ENCODE data around the gene SMO. TPM values are rescaled to one million over a fixed set of nuclear protein-coding genes. Genes with fewer than 3 reads are reported as not detected.
A peak's percentile ranks its signal among the peaks of the same experiment; 100 is the strongest.

SMO gene
- total and polyA plus RNA-seq, 9 of the 15 experiments (the other 6 are each of a cell fraction or from before 2014, with no cell fraction given), result 0.05 to 0.13 (median 0.10) TPM; not detected in 5

GRCh38 chr7:129163875-129164544, 24.4 kb upstream of the SMO start:
- Histone ChIP-seq H3K79me2 (ENCODE audit: control insufficient read depth, insufficient read depth, low read length) (no peaks in the 10 kb centered on the region), H3K9me3 (replicated peaks; ENCODE audit: control insufficient read depth, insufficient read depth, low read depth, low read length) (no peaks in the 10 kb centered on the region), H3K9ac (ENCODE audit: insufficient read depth in 1 of 2, low read depth in 2 of 2, low read length in 2 of 2) (no peak overlapping the region), H2AFZ (ENCODE audit: low read depth, low read length) (no peak overlapping the region), H3K27me3 (ENCODE audit: control insufficient read depth in 2 of 2, insufficient read depth in 2 of 2, low read length in 2 of 2) (peaks cover 15 to 57% of the 10 kb centered on the region in 2 experiments), H3K27ac (ENCODE audit: extremely low read depth, low read depth, low read length) (no peak overlapping the region), H3K4me3 (no peak overlapping the region), H3K4me1 (replicated peaks in 1 of 2; ENCODE audit: control insufficient read depth in 2 of 2, insufficient read depth in 2 of 2, low read length in 2 of 2) (peaks cover 4 to 6% of the 10 kb centered on the region in 2 experiments; a peak in 4 of 5 replicates), H3K36me3 (ENCODE audit: control insufficient read depth, insufficient read depth, low read length) (no peaks in the 10 kb centered on the region), H3K4me2 (ENCODE audit: insufficient read depth, low read length) (no peak overlapping the region), H4K20me1 (replicated peaks; ENCODE audit: control insufficient read depth, insufficient read depth, low read length) (no peaks in the 10 kb centered on the region), H3K9me1 (ENCODE audit: control insufficient read depth, insufficient read depth, low read length) (no peaks in the 10 kb centered on the region)
- CTCF ChIA-PET (ENCODE audit: low intra/inter-chr PET ratio), result interaction anchor here (0.6 to 1.4 kb wide), 4 partner anchors 45 to 308 kb away, joined by 3 to 6 read pairs (median 4); no protein-coding TSS in a partner anchor
- WGBS (ENCODE audit: insufficient coverage, low coverage, missing lambda C conversion rate), result 36% methylated on average over 11 of the region's 11 CpGs
- intact Hi-C loops (cut with micrococcal nuclease), result loop anchor here (1.0 to 5.0 kb wide), 2 partner anchors 46 to 108 kb away; no protein-coding TSS in a partner anchor
- FAIRE-seq, result peak; percentile 89
- peak; percentile 65 to 74 (median 68) for DNase-seq (ENCODE audit: extremely low read depth in 1 of 4, low spot score in 3 of 4)
- peak; percentile 69 for ATAC-seq
- in situ Hi-C loops (cut with MboI), result no loop called here
- POLR2A ChIA-PET, result interaction anchor here (0.6 to 2.2 kb wide), 5 partner anchors 8 to 687 kb away, joined by 3 to 9 read pairs (median 4); partner anchors contain the start of gene METTL2B
- BruUV-seq (replicated peaks), result no TSS peak
- TF ChIP-seq RBM34 (IDR thresholded peaks at IDR 0.05; ENCODE audit: borderline replicate concordance, insufficient read depth, low read length) (no peak), ZNF384 (IDR thresholded peaks at IDR 0.05; ENCODE audit: low read depth, low read length) (peak; percentile 52; the same call in 1 of the 2 replicates), ZNF644 (tag; IDR thresholded peaks at IDR 0.05; ENCODE audit: low read depth) (no peak), ZNF140 (CRISPR knock-in tag; IDR thresholded peaks at IDR 0.05) (no peak), KLF16 (IDR thresholded peaks at IDR 0.05) (peak; percentile 63), SAP30 (IDR thresholded peaks at IDR 0.05; ENCODE audit: borderline replicate concordance, insufficient read depth, low read depth, low read length, poor library complexity, severe bottlenecking) (no peak), HDAC2 (IDR thresholded peaks at IDR 0.05) (no peak), SNRNP70 (optimal IDR thresholded peaks at IDR 0.05; ENCODE audit: low read depth, low read length) (no peak), GATAD2A (IDR thresholded peaks at IDR 0.05) (no peak)
- TF ChIP-seq, protein P1, sequence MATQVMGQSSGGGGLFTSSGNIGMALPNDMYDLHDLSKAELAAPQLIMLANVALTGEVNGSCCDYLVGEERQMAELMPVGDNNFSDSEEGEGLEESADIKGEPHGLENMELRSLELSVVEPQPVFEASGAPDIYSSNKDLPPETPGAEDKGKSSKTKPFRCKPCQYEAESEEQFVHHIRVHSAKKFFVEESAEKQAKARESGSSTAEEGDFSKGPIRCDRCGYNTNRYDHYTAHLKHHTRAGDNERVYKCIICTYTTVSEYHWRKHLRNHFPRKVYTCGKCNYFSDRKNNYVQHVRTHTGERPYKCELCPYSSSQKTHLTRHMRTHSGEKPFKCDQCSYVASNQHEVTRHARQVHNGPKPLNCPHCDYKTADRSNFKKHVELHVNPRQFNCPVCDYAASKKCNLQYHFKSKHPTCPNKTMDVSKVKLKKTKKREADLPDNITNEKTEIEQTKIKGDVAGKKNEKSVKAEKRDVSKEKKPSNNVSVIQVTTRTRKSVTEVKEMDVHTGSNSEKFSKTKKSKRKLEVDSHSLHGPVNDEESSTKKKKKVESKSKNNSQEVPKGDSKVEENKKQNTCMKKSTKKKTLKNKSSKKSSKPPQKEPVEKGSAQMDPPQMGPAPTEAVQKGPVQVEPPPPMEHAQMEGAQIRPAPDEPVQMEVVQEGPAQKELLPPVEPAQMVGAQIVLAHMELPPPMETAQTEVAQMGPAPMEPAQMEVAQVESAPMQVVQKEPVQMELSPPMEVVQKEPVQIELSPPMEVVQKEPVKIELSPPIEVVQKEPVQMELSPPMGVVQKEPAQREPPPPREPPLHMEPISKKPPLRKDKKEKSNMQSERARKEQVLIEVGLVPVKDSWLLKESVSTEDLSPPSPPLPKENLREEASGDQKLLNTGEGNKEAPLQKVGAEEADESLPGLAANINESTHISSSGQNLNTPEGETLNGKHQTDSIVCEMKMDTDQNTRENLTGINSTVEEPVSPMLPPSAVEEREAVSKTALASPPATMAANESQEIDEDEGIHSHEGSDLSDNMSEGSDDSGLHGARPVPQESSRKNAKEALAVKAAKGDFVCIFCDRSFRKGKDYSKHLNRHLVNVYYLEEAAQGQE (IDR thresholded peaks at IDR 0.05; ENCODE audit: borderline replicate concordance), result peak; percentile 63; the same call in 1 of the 2 replicates
- TF ChIP-seq, protein P1 (CRISPR knock-in tag; IDR thresholded peaks at IDR 0.05; ENCODE audit: low read depth), result no peak
- TF ChIP-seq, protein P2, sequence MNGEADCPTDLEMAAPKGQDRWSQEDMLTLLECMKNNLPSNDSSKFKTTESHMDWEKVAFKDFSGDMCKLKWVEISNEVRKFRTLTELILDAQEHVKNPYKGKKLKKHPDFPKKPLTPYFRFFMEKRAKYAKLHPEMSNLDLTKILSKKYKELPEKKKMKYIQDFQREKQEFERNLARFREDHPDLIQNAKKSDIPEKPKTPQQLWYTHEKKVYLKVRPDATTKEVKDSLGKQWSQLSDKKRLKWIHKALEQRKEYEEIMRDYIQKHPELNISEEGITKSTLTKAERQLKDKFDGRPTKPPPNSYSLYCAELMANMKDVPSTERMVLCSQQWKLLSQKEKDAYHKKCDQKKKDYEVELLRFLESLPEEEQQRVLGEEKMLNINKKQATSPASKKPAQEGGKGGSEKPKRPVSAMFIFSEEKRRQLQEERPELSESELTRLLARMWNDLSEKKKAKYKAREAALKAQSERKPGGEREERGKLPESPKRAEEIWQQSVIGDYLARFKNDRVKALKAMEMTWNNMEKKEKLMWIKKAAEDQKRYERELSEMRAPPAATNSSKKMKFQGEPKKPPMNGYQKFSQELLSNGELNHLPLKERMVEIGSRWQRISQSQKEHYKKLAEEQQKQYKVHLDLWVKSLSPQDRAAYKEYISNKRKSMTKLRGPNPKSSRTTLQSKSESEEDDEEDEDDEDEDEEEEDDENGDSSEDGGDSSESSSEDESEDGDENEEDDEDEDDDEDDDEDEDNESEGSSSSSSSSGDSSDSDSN (IDR thresholded peaks at IDR 0.05; ENCODE audit: borderline replicate concordance in 1 of 2, low read depth in 2 of 2, low read length in 2 of 2), result no peak

Measured in K562 (cell line).